Keratinocyte (primary cell): Measurements from ENCODE around the gene ABCG4.

Experiments used
- EZH2 ChIP-seq: IDR thresholded peaks from one replicate; pipeline ENCODE4 v1.6.1; 2012; ENCODE audit warnings: inconsistent platforms, mild to moderate bottlenecking, low read length, moderate library complexity
- TF ChIP-seq, protein P1 (sequence below), 3 experiments: IDR thresholded peaks in 1 of 3; conservative IDR thresholded peaks in 1 of 3; optimal IDR thresholded peaks in 1 of 3; 2 replicates in 2 of 3; 3 replicates in 1 of 3; pipeline versions ENCODE3 to v1.5.1; 2011; ENCODE audit warnings: low read length in 3 of 3, mild to moderate bottlenecking in 3 of 3, moderate library complexity in 2 of 3, control low read depth in 1 of 3, inconsistent platforms in 1 of 3; ENCODE audit not compliant: insufficient read depth in 2 of 3; ENCODE audit errors: extremely low read depth in 1 of 3

DNA sequence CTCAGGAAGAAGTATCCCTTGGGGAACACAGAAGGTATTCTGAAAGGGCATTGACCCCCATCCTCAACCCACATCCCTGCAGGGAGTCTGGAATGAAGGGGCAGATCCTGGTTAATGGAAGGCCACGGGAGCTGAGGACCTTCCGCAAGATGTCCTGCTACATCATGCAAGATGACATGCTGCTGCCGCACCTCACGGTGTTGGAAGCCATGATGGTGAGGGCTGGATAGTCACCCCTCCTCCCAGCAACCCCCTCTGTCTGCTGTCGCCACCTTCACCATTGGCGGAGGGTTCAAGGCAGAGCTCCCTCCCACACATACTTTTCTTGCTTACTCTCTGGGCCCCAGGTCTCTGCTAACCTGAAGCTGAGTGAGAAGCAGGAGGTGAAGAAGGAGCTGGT, 5.3 kb downstream of the ABCG4 start:
- TF ChIP-seq, protein P1, sequence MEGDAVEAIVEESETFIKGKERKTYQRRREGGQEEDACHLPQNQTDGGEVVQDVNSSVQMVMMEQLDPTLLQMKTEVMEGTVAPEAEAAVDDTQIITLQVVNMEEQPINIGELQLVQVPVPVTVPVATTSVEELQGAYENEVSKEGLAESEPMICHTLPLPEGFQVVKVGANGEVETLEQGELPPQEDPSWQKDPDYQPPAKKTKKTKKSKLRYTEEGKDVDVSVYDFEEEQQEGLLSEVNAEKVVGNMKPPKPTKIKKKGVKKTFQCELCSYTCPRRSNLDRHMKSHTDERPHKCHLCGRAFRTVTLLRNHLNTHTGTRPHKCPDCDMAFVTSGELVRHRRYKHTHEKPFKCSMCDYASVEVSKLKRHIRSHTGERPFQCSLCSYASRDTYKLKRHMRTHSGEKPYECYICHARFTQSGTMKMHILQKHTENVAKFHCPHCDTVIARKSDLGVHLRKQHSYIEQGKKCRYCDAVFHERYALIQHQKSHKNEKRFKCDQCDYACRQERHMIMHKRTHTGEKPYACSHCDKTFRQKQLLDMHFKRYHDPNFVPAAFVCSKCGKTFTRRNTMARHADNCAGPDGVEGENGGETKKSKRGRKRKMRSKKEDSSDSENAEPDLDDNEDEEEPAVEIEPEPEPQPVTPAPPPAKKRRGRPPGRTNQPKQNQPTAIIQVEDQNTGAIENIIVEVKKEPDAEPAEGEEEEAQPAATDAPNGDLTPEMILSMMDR (optimal IDR thresholded peaks at IDR 0.05 in 1 of 3, IDR thresholded peaks at IDR 0.05 in 1 of 3, conservative IDR thresholded peaks at IDR 0.05 in 1 of 3; ENCODE audit: extremely low read depth in 1 of 3, insufficient read depth in 2 of 3, low read length in 3 of 3): no peak
- no peak for TF ChIP-seq EZH2
